Left lung (tissue), 10 donors: ENCODE data around the gene ZNF581. TPM values are rescaled to one million over a fixed set of nuclear protein-coding genes. Genes with fewer than 3 reads are reported as not detected.
A peak's percentile ranks its signal among the peaks of the same experiment; 100 is the strongest.

Experiments
- ATAC-seq: fragments of 200-7000 bp; cut with Tn5 transposase; one replicate; pipeline ENCODE4 v1.9.1; 2020; ENCODE audit warnings: moderate library complexity
- DNase-seq, 4 donors: peaks; one replicate each; pipeline ENCODE4 v3.0.0-alpha.2; 2013 to 2020
- H3K27ac ChIP-seq, 2 donors: fragments of 200-600 bp; sonication (generic) in 1 of 2; one replicate each; pipeline versions ENCODE4 v1.5.0 to v1.8.0; 2020 to 2021
- H3K27me3 ChIP-seq, 2 donors: fragments of 200-600 bp; sonication (generic) in 1 of 2; one replicate each; pipeline versions ENCODE4 v1.5.0 to v1.8.0; 2020 to 2021
- H3K36me3 ChIP-seq, 2 donors: fragments of 200-600 bp; sonication (generic) in 1 of 2; one replicate each; pipeline versions ENCODE4 v1.5.0 to v1.8.0; 2020 to 2021
- H3K4me1 ChIP-seq, 2 donors: fragments of 200-600 bp; one replicate each; pipeline ENCODE4 v1.8.0; 2021
- H3K4me3 ChIP-seq, 2 donors: fragments of 200-600 bp; sonication (generic) in 1 of 2; one replicate each; pipeline versions ENCODE4 v1.5.0 to v1.8.0; 2020 to 2021; ENCODE audit warnings: mild to moderate bottlenecking in 1 of 2
- H3K9me3 ChIP-seq, 2 donors: fragments of 200-600 bp; sonication (generic) in 1 of 2; one replicate each; pipeline versions ENCODE4 v1.5.0 to v1.8.0; 2020 to 2021
- CTCF ChIP-seq, 2 donors: fragments of 200-600 bp; sonication (generic) in 1 of 2; IDR thresholded peaks; one replicate each; pipeline versions ENCODE4 v1.5.0 to v1.8.0; 2021; ENCODE audit warnings: antibody characterized with exemption in 2 of 2
- intact Hi-C, 2 donors: fragments of 100-400 bp; cut with DNase I; formaldehyde crosslinking; loops; one replicate each; pipeline versions ENCODE4 v1.11.2 to v1.14.2; 2022
- polyA plus RNA-seq, 6 donors: library from polyadenylated mRNA; unstranded; fragments of 120-200 nt; gene quantifications; one replicate each; pipeline ENCODE4 v1.2.1, GENCODE V29; 2013; ENCODE audit not compliant: insufficient read length in 6 of 6
- total RNA-seq, 2 donors: library from RNA; stranded (reverse); fragmentation: NEBNext Ultra II Directional; extraction: Animal tissue kit (Norgen Biotek cat#: 25700); gene quantifications; one replicate each; pipeline ENCODE4 v1.2.1, GENCODE V29; 2021
- donor health status: DM: no; HTN: yes; CAD: no.
- donor health status: DM: no; HTN: no; CAD: no.

ZNF581 gene
- total and polyA plus RNA-seq, 8 donors: 14.5 to 32.3 (median 27.2) TPM

DNA sequence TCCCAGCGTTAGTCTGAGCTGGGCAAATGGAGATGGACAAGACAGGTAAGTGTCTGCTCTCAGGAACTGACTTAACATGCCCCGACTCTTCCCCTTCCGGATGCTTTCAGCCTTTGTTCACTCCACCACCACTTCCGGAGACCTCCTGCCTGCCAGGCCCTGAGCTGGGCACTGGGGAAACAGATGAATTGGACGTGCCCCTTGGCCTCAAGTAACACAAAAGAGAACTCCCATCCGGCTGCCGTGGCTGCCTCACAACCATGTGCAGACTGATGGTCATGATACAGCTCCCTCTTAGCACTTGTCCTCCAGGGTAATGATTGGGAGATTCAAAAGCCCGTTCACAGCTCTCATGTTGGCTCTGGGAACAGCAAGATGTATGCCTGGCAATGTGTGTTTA lies 26.0 kb upstream of the ZNF581 start:
- TF ChIP-seq CTCF (IDR thresholded peaks at IDR 0.05): no peak
- ATAC-seq: no peak
- intact Hi-C loops: no loop called here
- Histone ChIP-seq H3K4me1 (peaks cover 8 to 51% of the 10 kb centered on the region in 2 donors), H3K36me3 (peaks cover 0 to 56% of the 10 kb centered on the region in 2 donors), H3K27ac (no peak overlapping the region), H3K27me3 (no peaks in the 10 kb centered on the region), H3K4me3 (no peak overlapping the region), H3K9me3 (no peaks in the 10 kb centered on the region)
- no peak for DNase-seq

DNA sequence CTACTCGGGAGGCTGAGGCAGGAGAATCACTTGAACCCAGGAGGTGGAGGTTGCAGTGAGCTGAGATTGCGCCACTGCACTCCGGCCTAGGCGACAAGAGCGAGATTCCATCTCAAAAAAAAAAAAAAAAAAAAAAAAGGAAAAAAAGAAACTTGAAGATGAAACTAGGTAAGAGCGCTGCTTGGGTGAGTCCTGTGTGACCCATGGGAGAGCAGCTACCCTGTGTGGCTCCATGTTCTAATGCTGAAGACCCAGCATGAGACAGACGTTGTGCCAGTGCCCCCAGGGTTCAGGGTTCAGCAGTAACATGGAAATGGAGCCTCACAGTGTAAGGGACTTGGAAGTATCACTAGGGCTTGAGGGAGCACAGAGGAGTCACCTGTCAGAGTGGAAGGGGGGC lies 25.0 kb upstream of the ZNF581 start:
- Histone ChIP-seq H3K9me3 (no peaks in the 10 kb centered on the region), H3K4me3 (no peak overlapping the region), H3K36me3 (peaks cover 0 to 54% of the 10 kb centered on the region in 2 donors), H3K4me1 (peaks cover 8 to 52% of the 10 kb centered on the region in 2 donors), H3K27me3 (no peaks in the 10 kb centered on the region), H3K27ac (peak overlapping the region; percentile 53 to 79)
- TF ChIP-seq CTCF (IDR thresholded peaks at IDR 0.05): no peak
- intact Hi-C loops: no loop called here
- ATAC-seq: no peak
- DNase-seq: no peak

- peak overlapping the region; percentile 79 to 80 for H3K27ac ChIP-seq
- DNase-seq (peak in 1 of 4 donors; percentile 74), ATAC-seq (no peak)
- no peaks in the 10 kb centered on the region for H3K9me3 ChIP-seq
- H3K4me3 ChIP-seq: no peak overlapping the region
- no peaks in the 10 kb centered on the region for H3K27me3 ChIP-seq
- H3K4me1 ChIP-seq: peaks cover 11 to 58% of the 10 kb centered on the region in 2 donors
- intact Hi-C loops: no loop called here
- peaks cover 0 to 46% of the 10 kb centered on the region in 2 donors for H3K36me3 ChIP-seq
- no peak for TF ChIP-seq CTCF (IDR thresholded peaks at IDR 0.05)
Measured at GRCh38 chr19:55619286-55619685, 24.2 kb upstream of the ZNF581 start.

GRCh38 chr19:55620410-55621204 lies 22.8 kb upstream of the ZNF581 start:
- Histone ChIP-seq H3K27me3 (no peaks in the 10 kb centered on the region), H3K4me3 (no peak overlapping the region), H3K9me3 (no peaks in the 10 kb centered on the region), H3K27ac (peak overlapping the region; percentile 79 to 80), H3K4me1 (peaks cover 11 to 64% of the 10 kb centered on the region in 2 donors), H3K36me3 (peaks cover 0 to 33% of the 10 kb centered on the region in 2 donors)
- ATAC-seq (no peak), DNase-seq (peak in 1 of 4 donors; percentile 28)
- intact Hi-C loops: no loop called here
- no peak for TF ChIP-seq CTCF (IDR thresholded peaks at IDR 0.05)

- Histone ChIP-seq H3K36me3 (peaks cover 0 to 26% of the 10 kb centered on the region in 2 donors), H3K4me1 (peaks cover 11 to 64% of the 10 kb centered on the region in 2 donors), H3K4me3 (no peak overlapping the region), H3K9me3 (no peaks in the 10 kb centered on the region), H3K27me3 (no peaks in the 10 kb centered on the region), H3K27ac (peak overlapping the region in 1 of 2 donors; percentile 79)
- no peak for TF ChIP-seq CTCF (IDR thresholded peaks at IDR 0.05)
- intact Hi-C loops: no loop called here
- ATAC-seq (no peak), DNase-seq (peak in 1 of 4 donors; percentile 55)
Measured at GRCh38 chr19:55621205-55621672, 22.2 kb upstream of the ZNF581 start.
